Measurements from ENCODE around the gene INHA. TPM values are rescaled to one million over a fixed set of nuclear protein-coding genes. Genes with fewer than 3 reads are reported as not detected.

INHA gene
- total RNA-seq, 1 donor from 2014 or later, result 0.52 TPM

DNA sequence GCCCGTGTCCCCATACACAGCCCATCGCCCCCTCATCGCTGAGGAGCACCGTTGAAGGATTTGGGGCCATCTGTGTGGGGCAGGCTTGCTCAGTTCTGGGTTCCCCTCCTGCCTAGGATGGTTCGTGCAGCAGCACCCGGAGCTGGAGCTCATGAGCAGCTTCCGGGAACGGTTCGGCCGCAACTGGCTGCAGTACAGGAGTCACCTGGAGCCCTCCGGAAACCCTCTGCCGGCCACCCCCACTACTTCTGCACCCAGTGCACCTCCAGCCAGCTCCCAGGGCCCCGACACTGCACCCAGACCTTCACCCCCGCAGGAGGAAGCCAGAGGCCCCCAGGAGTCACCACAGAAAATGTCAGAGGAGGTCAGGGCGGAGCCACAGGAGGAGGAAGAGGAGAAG is 35.8 kb downstream of the INHA start:
- H3K4me1 Mint-ChIP-seq (ENCODE audit: low read depth, unreplicated experiment), result no peaks in the 10 kb centered on the region

DNA sequence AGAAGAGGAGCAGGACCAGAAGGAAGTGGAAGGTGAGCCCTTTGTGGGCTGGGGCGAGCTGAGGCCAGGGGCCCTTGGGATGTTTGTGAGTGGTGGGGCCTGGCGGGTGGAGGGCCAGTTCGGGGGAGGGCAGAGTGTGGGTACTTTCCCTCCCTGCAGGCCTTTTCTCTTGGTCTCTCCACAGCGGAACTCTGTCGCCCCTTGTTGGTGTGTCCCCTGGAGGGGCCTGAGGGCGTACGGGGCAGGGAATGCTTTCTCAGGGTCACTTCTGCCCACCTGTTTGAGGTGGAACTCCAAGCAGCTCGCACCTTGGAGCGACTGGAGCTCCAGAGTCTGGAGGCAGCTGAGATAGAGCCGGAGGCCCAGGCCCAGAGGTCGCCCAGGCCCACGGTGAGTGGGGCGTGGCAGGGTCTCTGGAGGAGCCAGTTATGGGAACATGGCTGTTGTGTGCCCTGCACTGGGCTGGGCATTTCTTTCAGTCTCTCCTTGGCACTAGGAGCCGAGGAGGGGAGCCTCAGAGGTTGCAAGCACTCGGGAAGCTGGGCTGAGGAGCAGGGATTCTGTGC is 36.4 kb downstream of the INHA start:
- DNase-seq (ENCODE audit: low read depth) (no peak), FAIRE-seq (no peak)
- Histone ChIP-seq H2AFZ (ENCODE audit: low read depth, low read length) (no peak overlapping the region), H3K27ac (ENCODE audit: low read depth, low read length) (no peak overlapping the region), H3K4me1 (ENCODE audit: insufficient read depth, low read length) (no peaks in the 10 kb centered on the region), H3K4me3 (ENCODE audit: insufficient read depth, low read depth, low read length) (no peak overlapping the region), H3K4me2 (ENCODE audit: low read length) (no peak overlapping the region), H3K9me3 (ENCODE audit: insufficient read depth, low read depth, low read length) (no peaks in the 10 kb centered on the region), H3K27me3 (ENCODE audit: insufficient read depth, low read length) (no peaks in the 10 kb centered on the region), H4K20me1 (ENCODE audit: insufficient read depth, low read length) (no peaks in the 10 kb centered on the region), H3K9ac (ENCODE audit: low read length) (no peak overlapping the region), H3K36me3 (ENCODE audit: insufficient read depth, low read length) (peaks cover 14% of the 10 kb centered on the region), H3K79me2 (ENCODE audit: insufficient read depth, low read length) (no peaks in the 10 kb centered on the region)
- no peak for TF ChIP-seq EZH2 (IDR thresholded peaks at IDR 0.05; ENCODE audit: insufficient read depth, low read length)
- no peak for TF ChIP-seq CTCF (IDR thresholded peaks at IDR 0.05; ENCODE audit: insufficient read depth, low read depth, low read length)
- no peak overlapping the region for H3K27ac Mint-ChIP-seq (ENCODE audit: unreplicated experiment)
- H3K36me3 Mint-ChIP-seq (ENCODE audit: low read depth, unreplicated experiment), result peaks cover 29% of the 10 kb centered on the region
- H3K9me3 Mint-ChIP-seq (ENCODE audit: unreplicated experiment), result peaks cover 2% of the 10 kb centered on the region
- no peak overlapping the region for H3K4me3 Mint-ChIP-seq (ENCODE audit: unreplicated experiment)
- no peaks in the 10 kb centered on the region for H3K4me1 Mint-ChIP-seq (ENCODE audit: low read depth, unreplicated experiment)
- no peaks in the 10 kb centered on the region for H3K27me3 Mint-ChIP-seq (ENCODE audit: low read depth, unreplicated experiment)

More for the DNA sequence above, 35.8 kb downstream of the INHA start:
- no peak for TF ChIP-seq EZH2 (IDR thresholded peaks at IDR 0.05; ENCODE audit: insufficient read depth, low read length)
- no peak for TF ChIP-seq CTCF (IDR thresholded peaks at IDR 0.05; ENCODE audit: insufficient read depth, low read depth, low read length)
- no peaks in the 10 kb centered on the region for H3K4me1 ChIP-seq (ENCODE audit: insufficient read depth, low read length)
- H3K9me3 Mint-ChIP-seq (ENCODE audit: unreplicated experiment), result peaks cover 2% of the 10 kb centered on the region
- H3K36me3 ChIP-seq (ENCODE audit: insufficient read depth, low read length), result peaks cover 14% of the 10 kb centered on the region
- H3K4me2 ChIP-seq (ENCODE audit: low read length), result no peak overlapping the region
- H3K36me3 Mint-ChIP-seq (ENCODE audit: low read depth, unreplicated experiment), result peaks cover 31% of the 10 kb centered on the region
- no peak for DNase-seq (ENCODE audit: low read depth)
- no peaks in the 10 kb centered on the region for H3K27me3 Mint-ChIP-seq (ENCODE audit: low read depth, unreplicated experiment)
- no peak overlapping the region for H3K4me3 Mint-ChIP-seq (ENCODE audit: unreplicated experiment)
- H2AFZ ChIP-seq (ENCODE audit: low read depth, low read length), result no peak overlapping the region
- H3K27ac Mint-ChIP-seq (ENCODE audit: unreplicated experiment), result no peak overlapping the region
- H4K20me1 ChIP-seq (ENCODE audit: insufficient read depth, low read length), result no peaks in the 10 kb centered on the region
- no peaks in the 10 kb centered on the region for H3K79me2 ChIP-seq (ENCODE audit: insufficient read depth, low read length)
- H3K9ac ChIP-seq (ENCODE audit: low read length), result no peak overlapping the region
- no peaks in the 10 kb centered on the region for H3K27me3 ChIP-seq (ENCODE audit: insufficient read depth, low read length)
- no peak overlapping the region for H3K4me3 ChIP-seq (ENCODE audit: insufficient read depth, low read depth, low read length)
- H3K27ac ChIP-seq (ENCODE audit: low read depth, low read length), result no peak overlapping the region
- H3K9me3 ChIP-seq (ENCODE audit: insufficient read depth, low read depth, low read length), result no peaks in the 10 kb centered on the region
- no peak for FAIRE-seq

DNA sequence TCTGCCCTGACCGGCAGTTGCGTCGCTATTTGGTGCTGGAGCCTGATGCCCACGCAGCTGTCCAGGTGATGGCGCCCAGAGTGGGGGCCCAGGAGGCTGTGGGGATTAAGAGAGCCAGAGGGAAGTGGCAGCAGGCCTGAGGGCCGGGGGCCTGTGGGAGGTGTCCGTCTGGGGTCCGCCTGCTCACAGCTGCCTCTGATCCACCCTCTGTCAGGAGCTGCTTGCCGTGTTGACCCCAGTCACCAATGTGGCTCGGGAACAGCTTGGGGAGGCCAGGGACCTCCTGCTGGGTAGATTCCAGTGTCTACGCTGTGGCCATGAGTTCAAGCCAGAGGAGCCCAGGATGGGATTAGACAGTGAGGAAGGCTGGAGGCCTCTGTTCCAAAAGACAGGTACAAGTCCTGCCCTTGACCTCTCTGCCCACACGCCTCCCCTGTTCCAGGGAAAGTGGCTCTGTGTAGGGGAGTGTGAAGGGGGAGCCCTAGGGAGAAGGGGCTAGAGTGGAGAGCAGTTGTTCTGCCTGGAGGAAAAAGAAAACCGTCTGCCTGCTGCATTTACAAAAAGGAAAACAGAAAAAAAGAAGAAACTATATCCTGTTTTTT is 37.1 kb downstream of the INHA start:
- Mint-ChIP-seq H3K27me3 (ENCODE audit: low read depth, unreplicated experiment) (no peaks in the 10 kb centered on the region), H3K27ac (ENCODE audit: unreplicated experiment) (no peak overlapping the region), H3K4me1 (ENCODE audit: low read depth, unreplicated experiment) (no peaks in the 10 kb centered on the region), H3K4me3 (ENCODE audit: unreplicated experiment) (no peak overlapping the region), H3K36me3 (ENCODE audit: low read depth, unreplicated experiment) (peaks cover 29% of the 10 kb centered on the region), H3K9me3 (ENCODE audit: unreplicated experiment) (peaks cover 2% of the 10 kb centered on the region)
- Histone ChIP-seq H3K4me3 (ENCODE audit: insufficient read depth, low read depth, low read length) (no peak overlapping the region), H3K4me1 (ENCODE audit: insufficient read depth, low read length) (no peaks in the 10 kb centered on the region), H4K20me1 (ENCODE audit: insufficient read depth, low read length) (no peaks in the 10 kb centered on the region), H3K79me2 (ENCODE audit: insufficient read depth, low read length) (no peaks in the 10 kb centered on the region), H3K4me2 (ENCODE audit: low read length) (no peak overlapping the region), H2AFZ (ENCODE audit: low read depth, low read length) (no peak overlapping the region), H3K9ac (ENCODE audit: low read length) (no peak overlapping the region), H3K27ac (ENCODE audit: low read depth, low read length) (no peak overlapping the region), H3K36me3 (ENCODE audit: insufficient read depth, low read length) (peaks cover 12% of the 10 kb centered on the region), H3K27me3 (ENCODE audit: insufficient read depth, low read length) (no peaks in the 10 kb centered on the region), H3K9me3 (ENCODE audit: insufficient read depth, low read depth, low read length) (no peaks in the 10 kb centered on the region)
- FAIRE-seq, result no peak
- TF ChIP-seq CTCF (IDR thresholded peaks at IDR 0.05; ENCODE audit: insufficient read depth, low read depth, low read length) (no peak), EZH2 (IDR thresholded peaks at IDR 0.05; ENCODE audit: insufficient read depth, low read length) (no peak)
- no peak for DNase-seq (ENCODE audit: low read depth)

All from astrocyte (in vitro differentiated cells and primary cell).